ENCODE measurements around the gene APEX1.
A peak's percentile ranks its signal among the peaks of the same experiment; 100 is the strongest.

APEX1 gene

GRCh38 chr14:20454516-20455354, at the start of gene APEX1, which contains the start of gene OSGEP:
APEX1 (plus strand) TSS chr14:20455226; CDS start chr14:20455646, 420 bp downstream.
OSGEP (minus strand) TSS chr14:20454812; CDS start chr14:20454683, 129 bp downstream.
- DNase-seq (ENCODE audit: low read depth) = peak; percentile 97
- H3K4me3 ChIP-seq (ENCODE audit: low read depth, low read length) = peak within 1 kb of the TSS; percentile 81

DNA sequence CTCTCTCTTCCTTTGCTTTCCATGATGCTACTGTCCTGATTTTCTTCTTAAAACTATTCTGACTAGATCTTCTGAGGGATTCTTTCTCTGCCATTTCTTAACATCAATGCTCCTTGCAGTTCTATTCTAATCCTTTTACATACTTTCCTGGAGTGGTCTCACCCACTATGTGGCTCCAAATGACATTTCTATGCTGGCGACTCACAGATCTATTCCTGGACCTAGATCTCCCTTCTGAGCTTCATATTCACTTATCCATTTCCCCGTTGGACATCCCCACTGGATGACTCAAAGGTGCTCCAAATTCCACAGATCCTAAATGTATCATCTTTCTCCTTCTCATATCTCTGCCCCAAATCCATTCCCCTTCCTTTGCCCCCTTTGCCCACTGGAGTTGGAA, 45.8 kb upstream of the APEX1 start:
- DNase-seq (ENCODE audit: low read depth) = no peak
- H3K4me3 ChIP-seq (ENCODE audit: low read depth, low read length) = no peak overlapping the region

GRCh38 chr14:20412411-20412810, 42.6 kb upstream of the APEX1 start:
- H3K4me3 ChIP-seq (ENCODE audit: low read depth, low read length) = peak overlapping the region; percentile 78
- DNase-seq (ENCODE audit: low read depth) = no peak

DNA sequence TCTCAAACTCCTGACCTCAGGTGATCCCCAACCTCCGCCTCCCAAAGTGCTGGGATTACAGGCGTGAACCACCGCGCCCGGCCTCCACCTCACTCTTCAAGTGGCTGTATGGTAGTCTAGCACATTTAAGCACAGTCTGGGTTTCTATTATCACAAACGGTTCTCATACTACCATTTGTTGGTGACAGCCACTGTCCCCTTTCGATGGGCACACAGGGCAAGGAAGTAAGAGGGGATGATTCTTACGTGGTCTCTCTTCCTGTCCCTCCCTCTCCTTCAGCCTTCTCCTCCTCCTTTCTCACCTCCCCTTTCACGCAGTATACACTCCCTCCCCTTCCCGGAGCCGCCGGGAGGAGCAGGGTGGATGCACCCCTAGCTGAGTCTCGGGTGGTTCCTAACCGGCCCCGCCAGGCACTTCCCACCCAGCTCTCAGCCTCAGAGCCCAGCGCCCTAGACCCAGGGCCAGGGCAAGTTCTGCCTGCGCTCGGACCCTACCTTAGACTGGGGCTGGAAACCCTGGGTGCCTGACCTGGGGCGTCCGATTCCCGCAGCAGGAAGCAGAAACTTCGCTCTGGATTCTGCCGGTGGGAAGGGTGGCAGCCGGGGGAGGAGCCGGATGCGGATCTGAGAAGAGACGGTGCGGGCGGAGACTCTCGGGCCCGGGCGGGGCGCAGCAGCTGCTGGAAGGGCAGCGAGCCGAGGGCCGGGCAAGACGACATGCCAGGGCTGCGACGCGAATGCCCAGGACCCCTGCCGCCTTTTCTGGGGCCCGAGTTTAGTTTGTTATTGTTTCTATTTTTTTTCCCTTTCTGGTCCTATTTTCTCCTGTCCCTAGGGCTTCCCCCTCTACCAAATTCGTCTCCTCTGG, 41.9 kb upstream of the APEX1 start, which contains the start of gene TEP1:
TEP1 (minus strand) TSS at position 626 of the 868 bp plus-strand sequence. CDS start 5,062 bp downstream, outside the sequence.
- DNase-seq (ENCODE audit: low read depth) = peak; percentile 51
- H3K4me3 ChIP-seq (ENCODE audit: low read depth, low read length) = peak within 1 kb of the TSS; percentile 78

- DNase-seq (ENCODE audit: low read depth) = no peak
- H3K4me3 ChIP-seq (ENCODE audit: low read depth, low read length) = peak overlapping the region; percentile 78
Measured at GRCh38 chr14:20413744-20414082, 41.3 kb upstream of the APEX1 start.

- DNase-seq (ENCODE audit: low read depth) = no peak
- H3K4me3 ChIP-seq (ENCODE audit: low read depth, low read length) = no peak overlapping the region
Measured at GRCh38 chr14:20415782-20416206, 39.2 kb upstream of the APEX1 start.

DNA sequence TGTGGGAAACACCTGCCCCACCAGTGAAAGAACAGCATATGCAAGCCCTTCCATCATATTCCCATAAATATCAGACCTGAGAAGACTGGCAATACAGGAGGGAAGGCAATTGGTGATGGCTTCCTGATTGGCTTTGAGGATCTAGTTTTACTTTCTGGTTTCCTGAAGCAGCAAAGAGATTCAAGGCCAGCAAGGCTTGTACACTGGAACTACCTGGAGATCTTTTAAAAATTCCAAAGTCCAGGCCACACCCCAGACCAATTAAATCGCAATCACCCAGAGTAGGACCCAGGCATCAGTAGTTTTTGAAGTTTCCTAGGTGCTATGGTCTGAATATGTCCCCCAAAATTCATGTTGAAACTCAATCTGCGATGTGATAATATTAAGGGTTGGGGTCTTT, 38.8 kb upstream of the APEX1 start:
- DNase-seq (ENCODE audit: low read depth) = no peak
- no peak overlapping the region for H3K4me3 ChIP-seq (ENCODE audit: low read depth, low read length)

- no peak for DNase-seq (ENCODE audit: low read depth)
Measured at GRCh38 chr14:20417250-20418186, 37.5 kb upstream of the APEX1 start.

GRCh38 chr14:20418501-20418909, 36.5 kb upstream of the APEX1 start:
- no peak for DNase-seq (ENCODE audit: low read depth)
- H3K4me3 ChIP-seq (ENCODE audit: low read depth, low read length) = no peak overlapping the region

More at GRCh38 chr14:20417250-20418186, 37.5 kb upstream of the APEX1 start:
- H3K4me3 ChIP-seq (ENCODE audit: low read depth, low read length) = no peak overlapping the region

GRCh38 chr14:20419419-20419818, 35.6 kb upstream of the APEX1 start:
- H3K4me3 ChIP-seq (ENCODE audit: low read depth, low read length) = no peak overlapping the region
- DNase-seq (ENCODE audit: low read depth) = no peak

DNA sequence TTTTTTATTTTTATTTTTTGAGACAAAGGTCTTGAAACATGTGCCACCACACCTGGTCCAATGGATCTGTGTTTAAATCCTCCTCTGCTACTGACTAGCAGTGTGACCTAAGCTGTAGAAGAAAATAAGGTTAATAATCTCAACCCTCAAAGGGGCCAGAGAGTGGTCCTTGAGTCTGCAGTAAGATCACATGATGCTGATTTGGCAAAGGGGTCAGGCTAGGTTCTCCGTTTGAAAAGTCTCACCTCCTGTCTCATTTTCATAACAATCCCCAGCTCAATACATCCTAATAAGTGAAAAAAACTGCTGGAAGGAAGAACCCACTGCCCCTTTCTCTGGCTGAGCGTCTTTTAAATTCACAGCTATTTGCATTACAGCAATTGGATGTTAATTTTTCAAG, 33.8 kb upstream of the APEX1 start:
- H3K4me3 ChIP-seq (ENCODE audit: low read depth, low read length) = no peak overlapping the region
- no peak for DNase-seq (ENCODE audit: low read depth)

GRCh38 chr14:20422886-20423285, 32.1 kb upstream of the APEX1 start:
- DNase-seq (ENCODE audit: low read depth) = no peak
- no peak overlapping the region for H3K4me3 ChIP-seq (ENCODE audit: low read depth, low read length)

GRCh38 chr14:20424851-20425250, 30.2 kb upstream of the APEX1 start:
- no peak overlapping the region for H3K4me3 ChIP-seq (ENCODE audit: low read depth, low read length)
- no peak for DNase-seq (ENCODE audit: low read depth)

DNA sequence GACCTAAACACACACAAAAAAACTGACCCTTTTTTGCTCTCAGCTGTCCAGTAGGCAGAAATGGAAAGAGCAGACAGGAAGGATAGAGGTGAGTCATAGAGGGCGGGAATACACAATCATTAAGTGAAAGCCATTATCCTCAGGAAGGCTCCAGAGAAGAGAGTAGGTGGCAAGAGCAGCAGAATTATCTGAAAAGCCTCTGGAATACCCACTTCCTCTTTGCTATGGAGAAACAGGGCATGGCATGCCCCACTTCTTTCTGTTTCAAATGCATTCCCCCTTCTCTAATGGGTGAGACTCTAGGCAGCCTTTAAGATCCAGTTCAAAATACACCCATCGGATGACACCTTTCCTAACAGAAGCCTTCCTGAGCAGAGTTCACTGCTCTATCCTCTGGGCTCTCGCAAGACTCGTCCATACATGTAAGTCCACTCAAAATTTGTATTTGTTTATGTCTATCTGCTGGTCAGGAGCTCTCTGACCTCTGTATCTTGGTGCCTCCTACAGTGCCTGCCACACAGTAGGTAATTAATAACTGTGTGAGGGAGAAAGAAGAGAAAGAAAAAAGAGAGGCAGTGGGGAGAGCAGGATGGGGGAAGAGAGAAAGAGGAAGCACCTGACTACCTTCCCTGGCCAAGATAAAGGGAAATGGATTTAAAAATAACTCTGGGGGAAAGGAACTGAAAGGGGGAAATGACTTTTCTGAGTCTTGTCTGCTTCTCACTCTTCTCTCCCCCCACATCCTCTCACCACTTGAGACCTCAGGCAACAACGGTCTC, 27.6 kb upstream of the APEX1 start:
- no peak overlapping the region for H3K4me3 ChIP-seq (ENCODE audit: low read depth, low read length)
- DNase-seq (ENCODE audit: low read depth) = no peak

DNA sequence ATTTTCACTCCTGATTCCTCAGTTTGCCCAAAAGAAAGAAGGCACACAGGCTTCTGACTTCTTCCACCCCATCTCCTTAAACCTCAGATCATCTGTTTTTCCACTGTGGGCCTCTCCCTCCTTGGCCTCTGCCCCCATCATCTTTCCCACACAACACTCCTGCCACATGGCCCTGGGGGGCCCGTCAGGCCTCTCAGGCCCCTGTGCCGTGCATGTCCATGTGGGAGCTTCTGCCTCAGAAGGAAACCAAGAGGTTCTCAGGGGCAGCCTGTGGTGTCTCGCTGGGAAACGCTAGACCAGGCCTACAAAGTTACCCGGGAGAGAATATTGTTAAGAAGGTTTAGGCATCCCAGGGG, 27.0 kb upstream of the APEX1 start:
- H3K4me3 ChIP-seq (ENCODE audit: low read depth, low read length) = no peak overlapping the region
- no peak for DNase-seq (ENCODE audit: low read depth)

DNA sequence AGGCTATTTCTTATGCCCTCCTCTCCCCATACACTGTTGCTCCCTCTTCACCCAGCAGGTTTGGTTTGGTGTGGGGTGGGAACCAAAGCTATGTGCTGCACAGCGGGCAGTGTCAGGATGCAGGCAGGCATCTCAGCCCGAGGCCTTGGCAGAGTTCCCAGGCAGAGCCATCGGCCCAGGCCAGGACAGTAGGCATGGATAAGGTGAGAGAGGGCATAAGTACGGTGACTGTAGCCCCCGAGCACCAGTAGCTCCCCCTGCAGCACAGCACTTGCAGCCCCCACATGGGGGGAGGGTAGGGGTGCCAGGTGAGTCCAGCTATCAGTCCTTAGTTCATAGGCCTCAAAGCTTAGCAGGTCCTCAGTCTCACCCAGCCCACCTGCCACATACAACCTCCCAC, 26.2 kb upstream of the APEX1 start:
- no peak overlapping the region for H3K4me3 ChIP-seq (ENCODE audit: low read depth, low read length)

DNA sequence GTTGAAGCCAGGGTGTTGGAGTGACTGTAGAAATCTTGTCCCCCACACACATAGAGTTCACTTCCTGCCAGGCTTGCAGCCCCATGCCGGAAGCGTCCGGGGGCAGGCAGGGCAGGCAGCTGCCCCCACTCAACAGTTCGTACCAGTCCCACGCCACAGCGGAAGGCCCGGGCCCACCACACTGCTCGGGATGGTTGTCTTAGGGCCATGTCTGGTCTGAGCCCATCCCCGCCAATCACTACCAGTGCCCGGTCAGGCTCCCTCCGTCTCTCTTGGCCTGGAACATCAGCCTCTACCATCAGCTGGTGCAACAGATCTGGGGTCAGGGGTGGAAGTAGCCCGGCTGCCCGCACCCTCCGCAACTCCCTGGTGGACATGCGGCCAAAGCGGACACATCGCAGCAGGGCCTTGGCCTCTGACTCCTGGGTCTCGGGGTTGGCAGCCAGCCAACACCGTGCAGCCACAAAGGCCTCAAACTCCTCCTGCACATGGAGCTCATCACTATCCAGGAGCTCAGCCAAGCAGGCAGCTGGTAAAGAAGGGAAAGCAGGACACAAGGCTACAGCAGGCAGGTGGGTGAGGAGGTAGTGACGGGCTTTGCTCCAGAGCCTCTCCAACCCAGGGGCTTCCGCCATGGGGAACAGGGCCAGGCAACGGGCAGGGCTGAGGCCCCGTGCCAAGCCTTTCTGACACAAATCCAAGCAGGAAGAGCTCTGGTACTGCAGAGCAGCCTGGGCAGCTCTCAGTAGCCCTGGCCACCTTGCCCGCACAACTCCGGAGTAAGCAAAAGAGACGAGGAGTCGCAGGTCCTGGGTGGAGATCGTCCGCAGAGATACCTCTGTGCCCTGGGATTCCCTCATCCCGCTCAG, 25.0 kb upstream of the APEX1 start:
- no peak overlapping the region for H3K4me3 ChIP-seq (ENCODE audit: low read depth, low read length)
- DNase-seq (ENCODE audit: low read depth) = no peak

More for the DNA sequence above, 26.2 kb upstream of the APEX1 start:
- DNase-seq (ENCODE audit: low read depth) = no peak

Measured in skeletal muscle cell (primary cell).